Measurements from ENCODE around the gene MMP23B.

DNA sequence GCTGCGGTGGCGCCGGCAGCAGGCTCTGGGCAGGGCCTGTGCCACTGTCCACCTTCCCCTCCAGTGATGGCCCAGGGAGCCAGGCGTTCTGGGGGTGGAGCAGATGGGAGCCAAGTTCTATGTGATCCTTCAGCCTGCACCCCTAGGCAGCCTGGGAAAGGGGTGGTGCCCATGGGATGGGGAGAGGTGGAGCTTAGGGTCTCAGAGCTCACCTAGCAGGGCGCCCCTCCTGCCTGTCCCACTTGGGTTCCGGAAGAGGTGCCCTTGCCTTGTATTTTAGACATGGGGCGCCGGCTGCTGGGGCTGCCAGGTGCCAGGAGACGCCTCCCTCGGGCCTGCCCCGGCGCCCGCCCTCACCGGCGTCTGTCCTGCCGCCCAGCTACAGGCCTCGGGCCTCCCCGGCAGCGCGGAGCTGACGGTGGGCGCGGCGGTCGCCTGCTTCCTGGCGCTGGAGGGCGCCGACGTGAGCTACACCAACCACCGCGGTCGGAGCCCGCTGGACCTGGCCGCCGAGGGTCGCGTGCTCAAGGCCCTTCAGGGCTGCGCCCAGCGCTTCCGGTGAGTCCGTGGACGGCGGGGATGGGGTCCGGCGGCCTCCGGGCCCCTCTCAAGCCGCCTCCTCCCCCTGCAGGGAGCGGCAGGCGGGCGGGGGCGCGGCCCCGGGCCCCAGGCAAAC, 3.1 kb upstream of the MMP23B start:
- no peak for TF ChIP-seq POLR2A (IDR thresholded peaks at IDR 0.05)
- TF ChIP-seq CTCF (IDR thresholded peaks at IDR 0.05): no peak

Measured in uterus (tissue), 2 donors.